A549 (cell line): Measurements from ENCODE around the gene ZDHHC17. TPM values are rescaled to one million over a fixed set of nuclear protein-coding genes. Genes with fewer than 3 reads are reported as not detected.

Experiments used
- ATAC-seq, 2 experiments: fragments of 200-7000 bp in 1 of 2; fragments of >200 bp in 1 of 2; cut with Nextera tagmentation in 1 of 2; cut with Tn5 transposase in 1 of 2; 3 replicates each; pipeline versions ENCODE4 v1.8.0 to v1.9.1; 2018 to 2020; ENCODE audit warnings: mild to moderate bottlenecking in 1 of 2, moderate library complexity in 1 of 2
- CTCF ChIA-PET: fragments of 300-600 bp; sonication (Branson Sonifier 250); formaldehyde crosslinking; extraction: SDS; loops from one replicate; lab custom pipeline; 2021; ENCODE audit warnings: antibody characterized with exemption, inconsistent platforms; lab: Yijun Ruan, JAX
- POLR2A ChIA-PET: fragments of 350-600 bp; formaldehyde crosslinking; extraction: SDS; loops from one replicate; lab custom pipeline; 2021; ENCODE audit warnings: antibody characterized with exemption, inconsistent platforms; lab: Yijun Ruan, JAX
- DNase-seq, 2 experiments: peaks; one replicate each; pipeline versions ENCODE4 v3.0.0 to v3.0.0-alpha.2; 2011 to 2016; ENCODE audit warnings: low read depth in 1 of 2, low spot score in 1 of 2
- FAIRE-seq: peaks from 2 replicates; lab custom pipeline; 2011; peaks lifted over from hg19 to GRCh38; lab: Jason Lieb, UNC
- H3K27ac ChIP-seq, 2 experiments: fragments of >200 bp; sonication (Bioruptor Twin); formaldehyde crosslinking; 3 replicates each; pipeline ENCODE4 v1.5.1; 2016 to 2017
- H3K4me1 ChIP-seq: fragments of >200 bp; sonication (Bioruptor Twin); formaldehyde crosslinking; 3 replicates; pipeline ENCODE4 v1.6.1; 2016
- H3K4me2 ChIP-seq: fragments of >200 bp; sonication (Bioruptor Twin); formaldehyde crosslinking; 3 replicates; pipeline ENCODE4 v1.6.1; 2016
- H3K4me3 ChIP-seq: fragments of >200 bp; sonication (Bioruptor Twin); formaldehyde crosslinking; 3 replicates; pipeline ENCODE4 v1.5.1; 2016
- H3K9me3 ChIP-seq: fragments of >200 bp; sonication (Bioruptor Twin); formaldehyde crosslinking; 3 replicates; pipeline ENCODE4 v1.6.1; 2016
- BCL3 ChIP-seq: fragments of >200 bp; sonication (Bioruptor Twin); formaldehyde crosslinking; IDR thresholded peaks from 3 replicates; pipeline ENCODE4 v1.6.1; 2016
- BHLHE40 ChIP-seq: IDR thresholded peaks from 2 replicates; pipeline ENCODE4 v1.6.1; 2012; ENCODE audit warnings: low read depth, low read length, inconsistent platforms
- CBX8 ChIP-seq: fragments of 200-600 bp; sonication (generic); IDR thresholded peaks from 2 replicates; pipeline ENCODE4 v1.6.1; 2016
- CHD2 ChIP-seq: fragments of 150-350 bp; IDR thresholded peaks from 2 replicates; pipeline ENCODE4 v1.6.1; 2014; ENCODE audit warnings: low read length; ENCODE audit not compliant: partially characterized antibody
- CHD4 ChIP-seq: fragments of 200-600 bp; sonication (generic); IDR thresholded peaks from 2 replicates; pipeline ENCODE4 v1.6.1; 2016; ENCODE audit warnings: antibody characterized with exemption, mild to moderate bottlenecking, borderline replicate concordance
- CTCF ChIP-seq: fragments of >200 bp; sonication (Bioruptor Twin); formaldehyde crosslinking; IDR thresholded peaks from 3 replicates; pipeline ENCODE4 v1.5.1; 2016
- EHF ChIP-seq: fragments of 250-450 bp; sonication (Bioruptor Pico); IDR thresholded peaks from 2 replicates; pipeline ENCODE4 v1.5.0; 2020; ENCODE audit warnings: mild to moderate bottlenecking
- EHMT2 ChIP-seq: fragments of 200-600 bp; sonication (generic); IDR thresholded peaks from 2 replicates; pipeline ENCODE4 v1.6.1; 2016; ENCODE audit warnings: antibody characterized with exemption, low read depth, mild to moderate bottlenecking, moderate library complexity
- EP300 ChIP-seq, 2 experiments: fragments of >200 bp; sonication (Bioruptor Twin); formaldehyde crosslinking; IDR thresholded peaks; 2 replicates in 1 of 2; 3 replicates in 1 of 2; pipeline ENCODE4 v1.6.1; 2016 to 2017
- FOXS1 ChIP-seq: fragments of 250-450 bp; sonication (Bioruptor Pico); IDR thresholded peaks from 2 replicates; pipeline ENCODE4 v1.5.0; 2020; ENCODE audit warnings: mild to moderate bottlenecking, moderate library complexity
- HEYL ChIP-seq: fragments of 250-450 bp; sonication (Bioruptor Pico); IDR thresholded peaks from 2 replicates; pipeline ENCODE4 v1.8.0; 2021; ENCODE audit warnings: mild to moderate bottlenecking, moderate library complexity
- HMGXB4 ChIP-seq: fragments of 250-450 bp; sonication (Bioruptor Pico); IDR thresholded peaks from 2 replicates; pipeline ENCODE4 v1.5.0; 2021; ENCODE audit warnings: mild to moderate bottlenecking, moderate library complexity, borderline replicate concordance
- HOXB13 ChIP-seq: fragments of 250-450 bp; sonication (Bioruptor Pico); IDR thresholded peaks from 2 replicates; pipeline ENCODE4 v1.5.0; 2020; ENCODE audit warnings: low read depth, mild to moderate bottlenecking, moderate library complexity
- JUNB ChIP-seq: fragments of >200 bp; sonication (Bioruptor Twin); formaldehyde crosslinking; IDR thresholded peaks from 2 replicates; pipeline ENCODE4 v1.6.1; 2016
- MAFK ChIP-seq: fragments of 450-650 bp; IDR thresholded peaks from 2 replicates; pipeline ENCODE4 v1.6.1; 2014; ENCODE audit not compliant: partially characterized antibody
- MAZ ChIP-seq: fragments of 150-350 bp; IDR thresholded peaks from 2 replicates; pipeline ENCODE4 v1.6.1; 2014; ENCODE audit warnings: antibody characterized with exemption, low read depth, low read length, borderline replicate concordance
- MYC ChIP-seq: IDR thresholded peaks from 2 replicates; pipeline ENCODE4 v1.6.1; 2012; ENCODE audit warnings: mild to moderate bottlenecking, inconsistent platforms, low read length, improper control_type of control experiment, borderline replicate concordance
- PBX3 ChIP-seq: IDR thresholded peaks from 2 replicates; pipeline ENCODE4 v1.6.1; 2012
- POLR2A ChIP-seq: IDR thresholded peaks from 2 replicates; pipeline ENCODE4 v1.6.1; 2012; ENCODE audit warnings: mild to moderate bottlenecking, low read length
- REST ChIP-seq: fragments of 200-600 bp; sonication (generic); IDR thresholded peaks from 2 replicates; pipeline ENCODE4 v1.6.1; 2016; ENCODE audit warnings: antibody characterized with exemption, mild to moderate bottlenecking, moderate library complexity
- RFX5 ChIP-seq: fragments of 450-650 bp; IDR thresholded peaks from 2 replicates; pipeline ENCODE4 v1.7.1; 2014; ENCODE audit warnings: antibody characterized with exemption, mild to moderate bottlenecking, moderate library complexity
- ZFP36 ChIP-seq: fragments of 450-650 bp; IDR thresholded peaks from 2 replicates; pipeline ENCODE4 v1.6.1; 2014; ENCODE audit warnings: borderline replicate concordance; ENCODE audit not compliant: partially characterized antibody
- WGBS: methylation state at CpG from one replicate; pipeline ENCODE4 v1.1.6; 2017; ENCODE audit errors: missing lambda C conversion rate; 5-methylcytosine and 5-hydroxymethylcytosine counted together
- polyA plus RNA-seq, 4 experiments: library from polyadenylated mRNA; depleted of rRNA in 3 of 4; stranded (reverse); fragments of >200 nt; fragmentation: RNase III in 1 of 4; extraction: RNeasy Plus Mini Kit Qiagen cat#74134 plus additional on column Dnase treatment in 1 of 4; gene quantifications; 2 replicates in 3 of 4; 3 replicates in 1 of 4; pipeline ENCODE4 v1.2.3, GENCODE V29; 2011 to 2017

The ZDHHC17 gene
- polyA plus RNA-seq, 2 of the 4 experiments (the other 2 are of a cell fraction), result 28.1 to 54.8 TPM

GRCh38 chr12:76847260-76847659 is 83.3 kb downstream of the ZDHHC17 start:
- ChIA-PET POLR2A (no interaction called here), CTCF (interaction anchor here (1.3 kb wide), 1 partner anchor 17 kb away, joined by 3 read pairs; no protein-coding TSS in a partner anchor)
- no peak overlapping the region for H3K4me3 ChIP-seq
- FAIRE-seq (no peak), ATAC-seq (no peak), DNase-seq (no peak)
- TF ChIP-seq RFX5 (no peak), POLR2A (no peak), MAFK (no peak), HMGXB4 (CRISPR knock-in tag) (no peak), EHMT2 (no peak), REST (no peak), CBX8 (no peak)
- no peak overlapping the region for H3K4me2 ChIP-seq
- H3K9me3 ChIP-seq, result no peaks in the 10 kb centered on the region
- no peaks in the 10 kb centered on the region for H3K4me1 ChIP-seq
- H3K27ac ChIP-seq, result no peak overlapping the region
- 82% methylated on average over 2 of the region's 2 CpGs for WGBS

- FAIRE-seq, result no peak
- Histone ChIP-seq H3K27ac (no peak overlapping the region), H3K9me3 (no peaks in the 10 kb centered on the region), H3K4me1 (no peaks in the 10 kb centered on the region), H3K4me3 (no peak overlapping the region), H3K4me2 (no peak overlapping the region)
- CTCF ChIA-PET, result no interaction called here
- POLR2A ChIA-PET, result no interaction called here
- DNase-seq, result no peak
- TF ChIP-seq BCL3, result no peak
- no peak for TF ChIP-seq CTCF
- TF ChIP-seq PBX3, result no peak
- no peak for TF ChIP-seq MAFK
- no peak for TF ChIP-seq CHD4
- no peak for TF ChIP-seq EP300 (IDR thresholded peaks at IDR 0.05)
- no peak for TF ChIP-seq HEYL
- TF ChIP-seq MAZ, result no peak
- TF ChIP-seq REST, result no peak
- no peak for TF ChIP-seq JUNB
- no peak for TF ChIP-seq BHLHE40
- TF ChIP-seq POLR2A, result no peak
- no peak for TF ChIP-seq CHD2
- no peak for TF ChIP-seq FOXS1 (CRISPR knock-in tag)
- no peak for TF ChIP-seq MYC
- no peak for TF ChIP-seq EHF (CRISPR knock-in tag)
- TF ChIP-seq ZFP36, result no peak
- no peak for TF ChIP-seq HOXB13 (CRISPR knock-in tag)
- ATAC-seq, result no peak
- 87% methylated on average over 2 of the region's 2 CpGs for WGBS
Measured at GRCh38 chr12:76848132-76848531, 84.2 kb downstream of the ZDHHC17 start.
